ENCODE data around the gene C19orf47.

Gene C19orf47, protein sequence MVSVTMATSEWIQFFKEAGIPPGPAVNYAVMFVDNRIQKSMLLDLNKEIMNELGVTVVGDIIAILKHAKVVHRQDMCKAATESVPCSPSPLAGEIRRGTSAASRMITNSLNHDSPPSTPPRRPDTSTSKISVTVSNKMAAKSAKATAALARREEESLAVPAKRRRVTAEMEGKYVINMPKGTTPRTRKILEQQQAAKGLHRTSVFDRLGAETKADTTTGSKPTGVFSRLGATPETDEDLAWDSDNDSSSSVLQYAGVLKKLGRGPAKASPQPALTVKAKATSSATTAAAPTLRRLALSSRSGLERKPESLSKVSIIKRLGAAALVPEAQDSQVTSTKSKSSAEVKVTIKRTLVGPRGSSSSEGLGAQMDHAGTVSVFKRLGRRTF

DNA sequence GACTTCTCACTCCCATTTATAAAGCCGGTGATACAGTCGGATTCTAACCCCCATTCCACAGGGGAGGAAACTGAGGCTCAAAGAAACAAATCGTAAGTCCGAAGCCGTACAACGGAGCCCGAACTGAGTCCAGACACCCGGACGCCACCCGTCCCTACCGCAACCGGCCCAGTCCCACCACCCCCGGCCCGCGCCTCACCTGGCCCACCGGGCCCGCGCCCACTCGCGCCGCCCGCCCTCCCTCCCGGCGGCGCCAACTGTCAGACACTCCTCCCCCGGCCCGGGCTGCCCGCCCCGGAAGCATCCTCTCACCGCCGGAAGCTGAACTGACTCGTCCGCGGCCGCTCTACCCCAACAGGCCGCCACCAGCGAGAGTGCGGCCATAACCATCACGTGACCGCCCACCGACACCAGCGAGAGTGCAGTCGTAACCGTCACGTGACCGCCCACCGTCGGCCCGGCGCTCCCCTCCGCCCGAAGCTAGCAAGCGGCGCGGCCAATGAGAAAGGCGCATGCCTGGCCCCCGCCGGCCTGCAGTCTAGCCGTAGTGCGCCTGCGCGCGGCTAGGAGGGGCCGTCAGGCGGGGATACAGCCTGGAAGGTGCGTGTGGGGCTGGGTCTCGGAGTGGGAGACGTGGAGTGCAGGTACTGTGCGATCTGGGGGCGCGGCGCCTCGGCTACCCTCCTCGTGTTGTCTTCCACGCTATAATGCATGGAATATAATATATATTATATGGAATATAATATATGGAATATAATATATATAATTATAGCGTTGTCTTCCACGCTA is at the start of gene C19orf47, which contains the start of gene PLD3:
C19orf47 (minus strand) TSS at position 273 of the 789 bp plus-strand sequence. CDS start 6,540 bp downstream, outside the sequence.
PLD3 (plus strand) TSS at position 571 of the 789 bp plus-strand sequence. CDS start 17,789 bp downstream, outside the sequence.
- ATAC-seq = peak; percentile 99
- TF ChIP-seq ZFP30 (CRISPR knock-in tag; IDR thresholded peaks at IDR 0.05) (no peak), ARNTL (CRISPR knock-in tag; IDR thresholded peaks at IDR 0.05; ENCODE audit: borderline replicate concordance, low read depth) (no peak), ZNF8 (CRISPR knock-in tag; IDR thresholded peaks at IDR 0.05) (no peak), RARB (CRISPR knock-in tag; IDR thresholded peaks at IDR 0.05) (no peak), SNAI2 (CRISPR knock-in tag; IDR thresholded peaks at IDR 0.05) (no peak), PPARA (CRISPR knock-in tag; IDR thresholded peaks at IDR 0.05; ENCODE audit: borderline replicate concordance) (no peak), ZC3H10 (CRISPR knock-in tag; IDR thresholded peaks at IDR 0.05) (no peak), GLIS3 (CRISPR knock-in tag; IDR thresholded peaks at IDR 0.05) (no peak), OSR1 (CRISPR knock-in tag; IDR thresholded peaks at IDR 0.05) (no peak), ZFP3 (CRISPR knock-in tag; IDR thresholded peaks at IDR 0.05) (peak; percentile 66; the same call in 1 of the 2 replicates), ESRRG (CRISPR knock-in tag; IDR thresholded peaks at IDR 0.05) (no peak), CSDC2 (CRISPR knock-in tag; IDR thresholded peaks at IDR 0.05) (no peak)
- TF ChIP-seq, protein P1, sequence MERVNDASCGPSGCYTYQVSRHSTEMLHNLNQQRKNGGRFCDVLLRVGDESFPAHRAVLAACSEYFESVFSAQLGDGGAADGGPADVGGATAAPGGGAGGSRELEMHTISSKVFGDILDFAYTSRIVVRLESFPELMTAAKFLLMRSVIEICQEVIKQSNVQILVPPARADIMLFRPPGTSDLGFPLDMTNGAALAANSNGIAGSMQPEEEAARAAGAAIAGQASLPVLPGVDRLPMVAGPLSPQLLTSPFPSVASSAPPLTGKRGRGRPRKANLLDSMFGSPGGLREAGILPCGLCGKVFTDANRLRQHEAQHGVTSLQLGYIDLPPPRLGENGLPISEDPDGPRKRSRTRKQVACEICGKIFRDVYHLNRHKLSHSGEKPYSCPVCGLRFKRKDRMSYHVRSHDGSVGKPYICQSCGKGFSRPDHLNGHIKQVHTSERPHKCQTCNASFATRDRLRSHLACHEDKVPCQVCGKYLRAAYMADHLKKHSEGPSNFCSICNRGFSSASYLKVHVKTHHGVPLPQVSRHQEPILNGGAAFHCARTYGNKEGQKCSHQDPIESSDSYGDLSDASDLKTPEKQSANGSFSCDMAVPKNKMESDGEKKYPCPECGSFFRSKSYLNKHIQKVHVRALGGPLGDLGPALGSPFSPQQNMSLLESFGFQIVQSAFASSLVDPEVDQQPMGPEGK (CRISPR knock-in tag; IDR thresholded peaks at IDR 0.05; ENCODE audit: borderline replicate concordance) = no peak
- TF ChIP-seq, protein P2, sequence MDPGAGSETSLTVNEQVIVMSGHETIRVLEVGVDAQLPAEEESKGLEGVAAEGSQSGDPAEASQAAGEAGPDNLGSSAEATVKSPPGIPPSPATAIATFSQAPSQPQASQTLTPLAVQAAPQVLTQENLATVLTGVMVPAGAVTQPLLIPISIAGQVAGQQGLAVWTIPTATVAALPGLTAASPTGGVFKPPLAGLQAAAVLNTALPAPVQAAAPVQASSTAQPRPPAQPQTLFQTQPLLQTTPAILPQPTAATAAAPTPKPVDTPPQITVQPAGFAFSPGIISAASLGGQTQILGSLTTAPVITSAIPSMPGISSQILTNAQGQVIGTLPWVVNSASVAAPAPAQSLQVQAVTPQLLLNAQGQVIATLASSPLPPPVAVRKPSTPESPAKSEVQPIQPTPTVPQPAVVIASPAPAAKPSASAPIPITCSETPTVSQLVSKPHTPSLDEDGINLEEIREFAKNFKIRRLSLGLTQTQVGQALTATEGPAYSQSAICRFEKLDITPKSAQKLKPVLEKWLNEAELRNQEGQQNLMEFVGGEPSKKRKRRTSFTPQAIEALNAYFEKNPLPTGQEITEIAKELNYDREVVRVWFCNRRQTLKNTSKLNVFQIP (CRISPR knock-in tag; IDR thresholded peaks at IDR 0.05; ENCODE audit: borderline replicate concordance, low read depth) = no peak
- TF ChIP-seq, protein P3, sequence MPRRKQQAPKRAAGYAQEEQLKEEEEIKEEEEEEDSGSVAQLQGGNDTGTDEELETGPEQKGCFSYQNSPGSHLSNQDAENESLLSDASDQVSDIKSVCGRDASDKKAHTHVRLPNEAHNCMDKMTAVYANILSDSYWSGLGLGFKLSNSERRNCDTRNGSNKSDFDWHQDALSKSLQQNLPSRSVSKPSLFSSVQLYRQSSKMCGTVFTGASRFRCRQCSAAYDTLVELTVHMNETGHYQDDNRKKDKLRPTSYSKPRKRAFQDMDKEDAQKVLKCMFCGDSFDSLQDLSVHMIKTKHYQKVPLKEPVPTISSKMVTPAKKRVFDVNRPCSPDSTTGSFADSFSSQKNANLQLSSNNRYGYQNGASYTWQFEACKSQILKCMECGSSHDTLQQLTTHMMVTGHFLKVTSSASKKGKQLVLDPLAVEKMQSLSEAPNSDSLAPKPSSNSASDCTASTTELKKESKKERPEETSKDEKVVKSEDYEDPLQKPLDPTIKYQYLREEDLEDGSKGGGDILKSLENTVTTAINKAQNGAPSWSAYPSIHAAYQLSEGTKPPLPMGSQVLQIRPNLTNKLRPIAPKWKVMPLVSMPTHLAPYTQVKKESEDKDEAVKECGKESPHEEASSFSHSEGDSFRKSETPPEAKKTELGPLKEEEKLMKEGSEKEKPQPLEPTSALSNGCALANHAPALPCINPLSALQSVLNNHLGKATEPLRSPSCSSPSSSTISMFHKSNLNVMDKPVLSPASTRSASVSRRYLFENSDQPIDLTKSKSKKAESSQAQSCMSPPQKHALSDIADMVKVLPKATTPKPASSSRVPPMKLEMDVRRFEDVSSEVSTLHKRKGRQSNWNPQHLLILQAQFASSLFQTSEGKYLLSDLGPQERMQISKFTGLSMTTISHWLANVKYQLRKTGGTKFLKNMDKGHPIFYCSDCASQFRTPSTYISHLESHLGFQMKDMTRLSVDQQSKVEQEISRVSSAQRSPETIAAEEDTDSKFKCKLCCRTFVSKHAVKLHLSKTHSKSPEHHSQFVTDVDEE (CRISPR knock-in tag; IDR thresholded peaks at IDR 0.05) = 0 out of 2 replicates have a peak, but pooled peaks have one; percentile 12
- TF ChIP-seq, protein P4, sequence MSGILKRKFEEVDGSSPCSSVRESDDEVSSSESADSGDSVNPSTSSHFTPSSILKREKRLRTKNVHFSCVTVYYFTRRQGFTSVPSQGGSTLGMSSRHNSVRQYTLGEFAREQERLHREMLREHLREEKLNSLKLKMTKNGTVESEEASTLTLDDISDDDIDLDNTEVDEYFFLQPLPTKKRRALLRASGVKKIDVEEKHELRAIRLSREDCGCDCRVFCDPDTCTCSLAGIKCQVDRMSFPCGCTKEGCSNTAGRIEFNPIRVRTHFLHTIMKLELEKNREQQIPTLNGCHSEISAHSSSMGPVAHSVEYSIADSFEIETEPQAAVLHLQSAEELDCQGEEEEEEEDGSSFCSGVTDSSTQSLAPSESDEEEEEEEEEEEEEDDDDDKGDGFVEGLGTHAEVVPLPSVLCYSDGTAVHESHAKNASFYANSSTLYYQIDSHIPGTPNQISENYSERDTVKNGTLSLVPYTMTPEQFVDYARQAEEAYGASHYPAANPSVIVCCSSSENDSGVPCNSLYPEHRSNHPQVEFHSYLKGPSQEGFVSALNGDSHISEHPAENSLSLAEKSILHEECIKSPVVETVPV (CRISPR knock-in tag; IDR thresholded peaks at IDR 0.05) = no peak

DNA sequence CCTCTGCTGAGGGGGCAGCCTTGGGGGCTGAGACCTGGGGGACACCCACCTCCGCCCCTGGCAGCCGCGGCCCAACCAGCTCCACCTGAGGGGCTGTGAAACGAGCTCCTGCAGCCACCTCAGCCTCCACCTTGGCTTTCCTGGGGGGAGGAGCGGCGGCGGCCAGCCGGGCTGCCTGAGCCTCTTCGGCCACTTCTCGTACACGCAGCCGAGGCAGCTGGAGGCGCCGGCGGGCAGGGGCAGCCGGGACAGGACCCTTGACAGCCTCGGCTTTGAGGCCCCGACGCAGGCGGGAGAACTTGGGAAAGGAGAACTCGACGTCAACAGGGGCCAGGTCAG is 49.3 kb upstream of the C19orf47 start:
- no peak for ATAC-seq
- TF ChIP-seq OSR1 (CRISPR knock-in tag; IDR thresholded peaks at IDR 0.05) = no peak

DNA sequence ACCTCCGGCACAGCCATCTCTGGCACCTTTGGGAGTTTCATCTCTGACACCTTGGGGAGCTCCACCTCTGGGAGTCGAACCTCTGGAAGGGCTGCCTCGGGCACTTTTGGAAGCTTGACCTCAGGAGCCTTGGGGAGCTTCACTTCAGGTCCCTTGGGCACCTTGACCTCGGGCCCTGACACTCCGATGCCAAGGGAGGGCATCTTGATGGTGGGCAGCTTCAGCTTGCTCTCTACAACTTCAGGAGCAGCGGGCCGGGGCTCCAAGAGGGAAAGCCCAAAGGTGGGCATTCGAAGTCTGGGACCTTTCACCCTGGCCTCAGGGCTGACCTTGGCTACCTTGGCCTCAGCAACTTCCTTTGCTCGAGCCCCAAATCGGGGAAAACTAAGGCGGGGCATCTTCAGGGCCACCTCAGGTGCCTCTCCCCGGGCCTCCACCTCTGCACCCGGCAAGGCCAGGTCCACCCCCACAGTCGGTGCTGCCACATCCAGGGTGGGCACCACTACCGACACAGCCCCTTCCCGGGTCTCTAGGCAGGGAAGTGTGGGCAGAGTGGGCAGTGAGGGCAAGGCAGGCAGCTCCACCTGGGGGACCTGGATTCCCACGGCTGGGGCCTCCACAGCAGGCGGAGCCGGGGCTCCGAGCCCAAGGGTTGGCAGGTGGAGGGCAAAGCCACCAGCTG is 48.8 kb upstream of the C19orf47 start:
- TF ChIP-seq, protein P5, sequence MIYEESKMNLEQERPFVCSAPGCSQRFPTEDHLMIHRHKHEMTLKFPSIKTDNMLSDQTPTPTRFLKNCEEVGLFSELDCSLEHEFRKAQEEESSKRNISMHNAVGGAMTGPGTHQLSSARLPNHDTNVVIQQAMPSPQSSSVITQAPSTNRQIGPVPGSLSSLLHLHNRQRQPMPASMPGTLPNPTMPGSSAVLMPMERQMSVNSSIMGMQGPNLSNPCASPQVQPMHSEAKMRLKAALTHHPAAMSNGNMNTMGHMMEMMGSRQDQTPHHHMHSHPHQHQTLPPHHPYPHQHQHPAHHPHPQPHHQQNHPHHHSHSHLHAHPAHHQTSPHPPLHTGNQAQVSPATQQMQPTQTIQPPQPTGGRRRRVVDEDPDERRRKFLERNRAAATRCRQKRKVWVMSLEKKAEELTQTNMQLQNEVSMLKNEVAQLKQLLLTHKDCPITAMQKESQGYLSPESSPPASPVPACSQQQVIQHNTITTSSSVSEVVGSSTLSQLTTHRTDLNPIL (CRISPR knock-in tag; IDR thresholded peaks at IDR 0.05; ENCODE audit: low read depth) = no peak
- TF ChIP-seq OSR1 (CRISPR knock-in tag; IDR thresholded peaks at IDR 0.05) (no peak), RARB (CRISPR knock-in tag; IDR thresholded peaks at IDR 0.05) (no peak), ARNTL (CRISPR knock-in tag; IDR thresholded peaks at IDR 0.05; ENCODE audit: borderline replicate concordance, low read depth) (no peak), ESRRG (CRISPR knock-in tag; IDR thresholded peaks at IDR 0.05) (no peak)
- no peak for ATAC-seq
